Fibroblast of gingiva (primary cell): ENCODE results near the gene SH3PXD2A.

Source experiments
- DNase-seq: peaks from one replicate; pipeline ENCODE4 v3.0.0-alpha.2; 2011; ENCODE audit warnings: low read depth

Gene SH3PXD2A

GRCh38 chr10:103562383-103562782 lies 293.0 kb downstream of the SH3PXD2A start:
- no peak for DNase-seq

DNA sequence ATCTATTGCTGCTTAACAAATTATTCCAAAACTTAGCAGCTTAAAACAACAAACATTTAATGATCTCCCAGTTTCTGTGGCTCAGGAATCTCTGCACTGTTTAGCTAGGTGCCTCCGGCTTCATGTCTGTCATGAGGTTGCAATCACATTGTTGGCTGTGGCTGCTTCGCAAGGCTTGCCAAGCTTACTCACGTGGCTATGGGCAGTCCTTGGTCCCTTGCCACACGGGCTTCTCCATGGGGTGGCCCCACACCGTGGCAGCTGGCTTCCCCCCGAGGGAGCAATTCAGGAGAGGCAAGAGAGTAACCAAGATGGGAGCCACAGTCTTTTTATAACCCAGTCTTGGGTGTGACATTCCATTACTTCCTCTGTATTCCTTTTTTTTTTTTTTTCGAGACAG lies 294.5 kb downstream of the SH3PXD2A start:
- DNase-seq, result no peak

DNA sequence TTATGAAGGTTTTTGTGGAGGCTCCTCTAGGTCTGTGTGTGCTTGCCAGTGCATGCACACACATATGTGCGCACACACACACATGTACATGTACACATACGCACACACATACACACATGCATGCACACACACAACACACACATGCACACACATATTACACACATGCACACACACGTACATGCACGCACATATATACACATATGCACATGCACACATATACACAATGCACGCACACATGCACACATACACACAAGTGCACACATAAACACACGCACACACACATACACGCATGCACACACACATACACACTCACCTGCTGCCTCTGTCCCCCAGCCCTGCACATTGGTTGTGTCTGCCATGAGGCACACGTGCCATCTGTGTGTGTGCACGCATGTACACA lies 295.6 kb downstream of the SH3PXD2A start:
- no peak for DNase-seq

- no peak for DNase-seq
Measured at GRCh38 chr10:103558911-103559310, 296.5 kb downstream of the SH3PXD2A start.

DNA sequence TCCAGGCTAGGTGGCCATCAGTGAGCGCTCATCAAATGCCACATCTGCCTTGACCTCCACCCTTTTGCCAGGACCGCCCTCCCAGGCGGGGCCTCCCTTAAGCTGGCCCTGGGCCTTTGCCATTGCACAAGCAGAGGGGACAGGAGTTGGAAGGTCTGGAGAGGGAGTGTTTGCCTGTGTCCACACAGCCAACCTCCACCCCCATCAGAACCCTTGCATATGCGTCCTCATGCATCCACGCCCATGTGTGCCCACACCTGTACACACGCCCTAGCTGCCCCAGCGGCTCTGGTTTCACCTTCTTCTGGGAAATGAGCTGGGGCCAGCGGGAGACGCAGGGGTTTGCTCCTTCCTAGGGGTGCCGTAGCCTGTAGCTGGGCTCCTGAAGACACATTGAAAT lies 297.9 kb downstream of the SH3PXD2A start:
- DNase-seq, result no peak

DNA sequence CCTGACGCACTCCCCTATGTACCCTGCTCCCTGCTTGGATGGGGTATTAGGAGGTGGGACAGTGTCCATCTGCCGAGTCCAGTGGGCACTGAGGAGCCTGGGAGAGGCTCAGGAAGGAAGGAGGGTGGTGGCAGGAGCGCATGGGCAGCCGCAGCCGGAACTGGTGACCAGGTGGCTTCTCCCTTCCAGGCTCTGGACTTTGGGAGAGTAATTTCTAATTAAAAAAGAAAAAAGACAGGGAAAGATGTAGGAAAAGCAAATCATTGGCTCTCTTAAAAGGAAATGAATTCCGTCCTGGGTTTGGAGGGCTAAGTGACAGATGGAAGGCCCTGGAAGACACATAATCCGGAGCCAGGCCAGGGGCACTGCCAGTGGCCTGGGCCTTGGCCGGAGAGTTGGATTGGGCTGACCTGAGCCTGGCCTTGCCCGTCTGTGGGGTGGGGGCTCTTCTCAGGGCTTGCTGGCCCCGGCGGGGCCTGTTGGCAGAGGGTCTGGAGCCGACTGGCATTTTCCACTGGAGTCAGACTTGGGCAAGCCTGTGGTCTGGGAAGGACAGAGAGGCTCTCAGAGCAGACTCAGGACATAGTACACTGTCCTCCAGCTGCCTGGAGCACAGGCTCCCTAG lies 298.9 kb downstream of the SH3PXD2A start:
- no peak for DNase-seq

- no peak for DNase-seq
Measured at GRCh38 chr10:103555712-103556111, 299.7 kb downstream of the SH3PXD2A start.

DNA sequence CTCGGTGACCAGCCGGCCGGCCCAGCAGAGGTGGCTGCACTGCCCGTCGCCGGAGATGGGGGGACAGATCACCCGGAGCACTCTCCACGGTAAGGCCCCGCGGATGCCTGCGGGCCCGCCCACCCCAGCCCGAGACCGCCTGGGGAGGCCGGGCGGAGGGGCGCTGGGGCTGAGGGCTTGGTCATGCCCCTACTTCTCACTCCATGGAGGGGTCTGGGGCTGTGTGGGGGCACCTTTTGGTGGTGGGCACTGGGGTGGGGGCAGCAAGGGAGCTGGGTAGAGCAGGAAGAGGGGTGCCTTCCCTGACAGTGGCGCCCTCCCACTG lies 300.1 kb downstream of the SH3PXD2A start:
- DNase-seq, result no peak

GRCh38 chr10:103554488-103555324 lies 300.7 kb downstream of the SH3PXD2A start:
- DNase-seq, result peak; percentile 43

DNA sequence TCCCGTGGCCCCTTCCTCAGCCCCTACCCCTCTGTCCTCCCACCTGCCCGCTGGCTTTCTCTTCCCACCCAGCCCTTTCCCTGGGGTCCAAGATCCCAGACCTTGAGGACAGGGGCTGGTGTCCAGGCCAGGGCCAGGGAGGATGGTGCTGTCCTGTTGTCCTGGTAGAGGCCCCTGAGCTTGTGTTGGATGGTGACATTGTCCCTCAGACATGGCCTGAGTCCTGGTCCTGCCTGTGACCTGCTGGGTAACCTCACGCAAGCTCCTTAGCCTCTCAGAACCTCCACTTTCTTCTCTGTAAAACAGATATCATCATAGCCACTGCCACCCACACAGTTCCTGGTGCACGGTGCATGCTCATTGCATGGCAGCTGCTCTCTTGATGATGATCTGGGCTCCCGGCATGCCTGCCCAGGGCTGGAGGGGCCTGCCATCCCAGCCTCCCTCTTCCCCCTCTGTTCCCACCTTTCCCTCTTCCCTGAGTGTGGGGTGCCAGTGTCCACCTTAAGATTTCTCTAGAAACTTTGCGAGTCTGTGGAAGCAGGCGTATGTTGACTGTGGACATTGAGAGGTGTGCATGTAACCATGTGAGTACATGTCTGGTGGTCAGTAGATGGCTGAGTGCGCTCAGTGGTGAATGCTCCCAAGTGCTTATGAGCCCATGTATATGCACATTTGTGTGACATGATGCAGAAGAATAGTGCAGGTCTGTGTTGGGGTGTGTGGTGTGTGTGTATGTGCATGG lies 301.5 kb downstream of the SH3PXD2A start:
- no peak for DNase-seq

- DNase-seq, result no peak
Measured at GRCh38 chr10:103552856-103553742, 302.3 kb downstream of the SH3PXD2A start.

DNA sequence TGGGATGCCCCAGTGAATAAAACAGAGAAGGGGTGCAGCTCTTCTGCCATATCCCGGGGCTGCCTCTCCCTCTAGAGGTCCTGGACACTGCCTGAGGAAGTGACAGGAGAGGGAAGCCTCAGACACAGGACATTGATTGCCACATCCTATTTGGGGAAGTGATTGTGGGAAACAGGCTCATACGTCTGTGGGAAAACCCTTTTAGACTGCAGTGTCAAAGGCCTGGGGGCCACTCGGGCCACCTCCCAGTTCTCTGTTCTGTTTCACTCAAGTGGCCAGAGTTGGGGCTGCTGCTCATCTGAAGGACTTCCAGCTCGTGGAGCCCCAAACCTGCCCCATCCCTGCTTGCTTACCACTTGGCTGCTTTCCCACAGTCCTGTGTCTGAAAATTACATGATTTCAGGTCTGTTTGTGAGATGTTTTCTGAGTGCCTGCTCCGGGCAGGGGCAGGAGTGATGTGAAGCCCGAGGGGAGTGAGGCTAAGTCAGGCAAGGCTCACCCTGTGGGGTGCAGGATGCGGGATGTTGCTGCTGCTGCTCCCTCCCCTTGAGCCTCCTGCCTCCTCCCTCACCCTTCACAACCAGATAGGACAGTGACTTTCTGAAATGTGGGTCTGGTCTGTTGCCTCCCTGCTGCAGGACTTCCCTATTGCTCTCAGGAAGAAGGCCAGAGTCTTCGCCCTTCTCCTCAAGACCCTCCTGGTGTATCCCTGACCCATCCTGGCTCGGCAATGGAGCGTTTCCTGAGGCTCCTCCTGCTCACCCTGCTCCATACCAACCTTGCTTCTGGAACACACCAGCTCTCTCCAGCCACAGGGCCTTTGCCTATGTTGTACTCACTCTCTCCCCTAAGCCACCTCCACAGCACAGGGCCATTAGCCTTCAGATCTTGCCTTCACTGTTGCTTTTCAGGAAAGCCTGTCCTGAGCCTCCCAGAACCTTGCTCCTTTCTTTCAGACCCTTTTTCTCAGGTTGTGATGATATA lies 303.5 kb downstream of the SH3PXD2A start:
- no peak for DNase-seq

- DNase-seq, result no peak
Measured at GRCh38 chr10:103550229-103550628, 305.1 kb downstream of the SH3PXD2A start.

GRCh38 chr10:103549349-103549685 lies 306.1 kb downstream of the SH3PXD2A start:
- no peak for DNase-seq

GRCh38 chr10:103548581-103549348 lies 306.6 kb downstream of the SH3PXD2A start:
- DNase-seq, result no peak

DNA sequence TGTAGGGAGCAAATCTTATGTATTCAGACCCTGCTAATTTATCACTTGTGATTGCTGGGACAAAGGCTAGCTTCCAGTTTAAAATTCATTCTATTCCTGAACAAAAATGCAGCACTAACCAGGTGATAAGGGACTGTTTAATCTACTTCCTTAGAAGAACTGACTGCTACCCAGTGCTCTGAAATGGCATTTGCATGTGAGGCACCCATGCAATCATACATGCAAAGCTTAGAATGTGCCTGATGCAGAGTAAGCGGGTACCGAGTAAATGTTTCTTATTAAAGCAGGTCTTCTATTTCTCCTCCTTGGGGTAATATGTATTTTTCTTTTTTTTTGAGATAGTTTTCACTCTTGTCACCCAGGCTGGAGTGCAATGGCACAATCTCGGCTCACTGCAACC lies 307.4 kb downstream of the SH3PXD2A start:
- DNase-seq, result no peak

DNA sequence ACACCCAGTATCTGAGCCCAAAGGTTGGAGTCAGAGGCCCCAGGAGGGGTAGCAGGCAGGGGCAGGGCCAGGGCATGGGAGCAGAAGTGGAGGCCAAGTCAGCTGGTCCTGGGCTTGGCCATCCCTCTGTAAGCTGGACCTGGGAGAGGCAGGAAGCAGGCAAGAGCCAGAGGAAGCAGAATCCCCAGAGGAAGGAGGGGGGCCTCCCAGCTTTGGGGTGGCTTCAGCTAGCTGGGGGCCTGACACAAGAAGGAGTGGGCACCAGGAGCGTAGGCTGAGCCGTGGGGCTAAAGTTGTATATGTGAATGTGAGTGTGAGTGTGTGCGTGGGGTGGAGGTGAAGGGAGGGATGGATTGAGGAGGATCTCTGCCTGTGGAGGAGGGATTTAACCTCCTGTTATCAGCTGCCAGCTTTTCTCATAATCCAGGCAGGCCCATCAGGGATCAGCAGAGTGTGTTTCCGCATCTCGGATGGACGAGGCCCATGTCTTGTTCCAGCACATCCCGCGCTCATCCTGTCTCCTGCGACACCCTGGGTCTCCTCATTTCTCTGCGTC lies 307.9 kb downstream of the SH3PXD2A start:
- DNase-seq, result no peak

DNA sequence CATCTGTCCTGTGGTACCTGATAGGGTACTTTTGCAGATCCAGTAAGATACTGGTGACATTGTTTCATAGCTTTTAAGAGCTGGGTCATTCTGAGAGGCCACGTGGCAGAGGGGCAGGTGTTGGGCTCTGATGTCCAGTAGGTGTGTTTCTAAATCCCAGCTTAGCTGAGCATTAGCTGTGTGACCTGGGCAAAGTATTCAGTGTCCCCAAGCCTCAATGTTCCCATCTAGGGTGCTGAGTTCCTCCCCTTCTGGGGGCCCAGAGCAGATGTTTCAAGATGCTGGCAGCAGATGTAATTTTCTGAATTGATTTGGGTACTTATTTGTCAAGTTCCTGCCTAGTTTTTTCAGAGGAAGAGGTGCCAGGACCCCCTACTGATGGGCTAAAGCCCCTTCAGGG lies 309.0 kb downstream of the SH3PXD2A start:
- DNase-seq, result no peak

GRCh38 chr10:103545771-103546281 lies 309.6 kb downstream of the SH3PXD2A start:
- DNase-seq, result no peak

DNA sequence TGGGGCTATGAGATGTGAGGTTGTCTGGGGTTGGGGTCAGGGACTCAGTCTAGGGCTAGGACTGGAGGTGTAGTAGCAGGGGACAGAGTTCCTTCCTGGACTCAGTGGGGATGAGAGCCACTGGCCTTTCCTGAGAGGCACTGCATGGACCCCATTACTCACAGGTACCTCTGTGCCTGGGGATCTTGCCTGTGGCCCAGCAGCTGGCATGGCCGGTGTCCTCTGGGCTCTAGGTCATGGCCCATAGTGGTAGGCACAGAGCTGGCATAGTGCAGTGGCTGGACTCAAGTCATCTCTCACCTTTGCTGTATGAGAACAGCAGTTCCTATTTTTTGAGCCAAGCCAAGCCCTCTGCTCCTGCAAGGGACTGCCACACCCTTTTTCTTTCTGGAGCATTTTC lies 310.0 kb downstream of the SH3PXD2A start:
- DNase-seq, result no peak
